HEK293T (cell line): ENCODE measurements around the gene POLR2L.

Experiments used
- CTCF ChIA-PET: fragments of 350-600 bp; formaldehyde crosslinking; extraction: SDS; loops from one replicate; lab custom pipeline; 2021; ENCODE audit warnings: antibody characterized with exemption, inconsistent platforms; lab: Yijun Ruan, JAX
- POLR2A ChIA-PET: fragments of 350-600 bp; formaldehyde crosslinking; extraction: SDS; loops from one replicate; lab custom pipeline; 2020; ENCODE audit warnings: antibody characterized with exemption, inconsistent platforms; lab: Yijun Ruan, JAX
- DNase-seq: peaks from one replicate; pipeline ENCODE4 v3.0.0; 2012; ENCODE audit warnings: mixed read lengths; ENCODE audit errors: extremely low spot score
- ARNT ChIP-seq: fragments of 450-650 bp; IDR thresholded peaks from 2 replicates; pipeline ENCODE4 v1.6.1; 2017; ENCODE audit warnings: mild to moderate bottlenecking
- BHLHE40 ChIP-seq: fragments of 450-650 bp; IDR thresholded peaks from 2 replicates; pipeline ENCODE4 v1.6.1; 2016; ENCODE audit warnings: mild to moderate bottlenecking, moderate library complexity, borderline replicate concordance
- CTBP1 ChIP-seq: fragments of 450-650 bp; IDR thresholded peaks from 2 replicates; pipeline ENCODE4 v1.6.1; 2016; ENCODE audit warnings: borderline replicate concordance
- ELF4 ChIP-seq: fragments of 450-650 bp; IDR thresholded peaks from 2 replicates; pipeline ENCODE4 v1.6.1; 2017; ENCODE audit warnings: antibody characterized with exemption
- FOXA1 ChIP-seq: fragments of 450-650 bp; IDR thresholded peaks from 2 replicates; pipeline ENCODE4 v1.6.1; 2016; ENCODE audit warnings: mild to moderate bottlenecking
- FOXK2 ChIP-seq: fragments of 450-650 bp; IDR thresholded peaks from 2 replicates; pipeline ENCODE4 v1.6.1; 2016; ENCODE audit warnings: mild to moderate bottlenecking
- FOXM1 ChIP-seq: fragments of 450-650 bp; IDR thresholded peaks from 2 replicates; pipeline ENCODE4 v1.6.1; 2017; ENCODE audit warnings: mild to moderate bottlenecking, borderline replicate concordance
- HDGF ChIP-seq: fragments of 450-650 bp; IDR thresholded peaks from 2 replicates; pipeline ENCODE4 v1.6.1; 2017; ENCODE audit warnings: antibody characterized with exemption, borderline replicate concordance
- L3MBTL2 ChIP-seq: fragments of 450-650 bp; conservative IDR thresholded peaks from 2 replicates; pipeline ENCODE4 v1.6.1; 2016; ENCODE audit warnings: mild to moderate bottlenecking
- LEF1 ChIP-seq: fragments of 450-650 bp; IDR thresholded peaks from 2 replicates; pipeline ENCODE4 v1.6.1; 2017; ENCODE audit warnings: mild to moderate bottlenecking, borderline replicate concordance
- NFRKB ChIP-seq: fragments of 450-650 bp; IDR thresholded peaks from 2 replicates; pipeline ENCODE4 v1.6.1; 2016; ENCODE audit warnings: mild to moderate bottlenecking, moderate library complexity
- SP1 ChIP-seq: fragments of 450-650 bp; IDR thresholded peaks from 2 replicates; pipeline ENCODE4 v1.6.1; 2017
- SUZ12 ChIP-seq: fragments of 450-650 bp; IDR thresholded peaks from 2 replicates; pipeline ENCODE4 v1.6.1; 2016; ENCODE audit warnings: mild to moderate bottlenecking
- TARDBP ChIP-seq: fragments of 450-650 bp; IDR thresholded peaks from 2 replicates; pipeline ENCODE4 v1.6.1; 2016
- ZNF384 ChIP-seq: fragments of 450-650 bp; IDR thresholded peaks from 2 replicates; pipeline ENCODE4 v1.6.1; 2016
- TF ChIP-seq, protein P1 (sequence below): fragments of 450-650 bp; IDR thresholded peaks from 2 replicates; pipeline ENCODE4 v1.6.1; 2016

The POLR2L gene

DNA sequence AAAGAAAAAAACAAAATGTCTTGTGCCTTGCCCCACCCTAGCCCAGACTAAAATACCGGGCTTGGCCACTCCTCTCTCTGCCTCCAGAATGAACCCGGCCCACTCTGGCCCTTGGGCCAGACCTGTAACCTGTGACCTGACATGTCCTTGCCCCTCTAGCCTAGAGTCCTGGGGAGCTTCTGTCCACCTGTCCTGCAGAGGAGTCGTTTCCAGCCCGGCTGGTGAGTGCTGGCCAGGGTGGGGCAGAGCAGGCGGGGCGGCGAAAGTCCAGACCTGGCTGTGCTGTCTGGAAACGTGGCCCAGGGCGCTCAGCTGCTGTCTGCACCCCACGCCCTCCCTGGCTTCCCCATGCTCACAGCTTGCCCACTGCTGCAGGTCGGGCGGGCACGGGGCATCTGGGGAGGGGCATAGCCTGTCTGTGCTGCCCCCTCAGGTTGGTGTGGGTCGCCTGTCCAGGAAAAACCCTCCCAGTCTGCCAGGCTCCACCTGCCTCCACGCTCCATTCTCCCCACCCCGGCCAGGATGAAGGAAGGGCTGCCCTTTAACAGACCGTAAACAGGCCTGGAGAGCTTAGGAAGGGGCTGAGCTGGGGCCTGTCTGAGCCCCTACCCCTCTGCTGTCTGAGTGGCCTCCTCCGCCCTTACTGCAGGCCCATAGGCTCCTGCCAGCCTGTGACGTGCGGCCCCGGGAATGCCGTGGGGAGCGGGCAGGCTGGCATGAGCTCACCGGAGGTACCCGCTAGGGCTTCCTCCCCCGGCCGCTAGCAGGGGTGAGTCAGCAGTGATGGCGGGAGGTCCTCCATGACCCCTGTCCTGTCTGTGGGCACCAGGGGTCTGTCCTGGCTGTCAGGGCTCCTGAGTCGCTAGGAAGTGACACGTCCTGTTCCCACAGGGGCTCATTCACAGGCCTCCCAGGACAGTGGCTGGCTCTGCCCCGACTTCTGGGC, 7.7 kb downstream of the POLR2L start:
- TF ChIP-seq CTBP1 = no peak
- TF ChIP-seq BHLHE40 = no peak
- TF ChIP-seq LEF1 = no peak
- ChIA-PET CTCF (interaction anchor here (0.7 to 1.4 kb wide), 2 partner anchors 8 to 548 kb away, joined by 3 to 4 read pairs; partner anchors contain the start of gene TSPAN4), POLR2A (interaction anchor here (0.6 to 8.0 kb wide), 8 partner anchors 8 to 76 kb away, joined by 3 to 63 read pairs (median 4); partner anchors contain the start of genes CHID1, PNPLA2, POLR2L and RPLP2)

DNA sequence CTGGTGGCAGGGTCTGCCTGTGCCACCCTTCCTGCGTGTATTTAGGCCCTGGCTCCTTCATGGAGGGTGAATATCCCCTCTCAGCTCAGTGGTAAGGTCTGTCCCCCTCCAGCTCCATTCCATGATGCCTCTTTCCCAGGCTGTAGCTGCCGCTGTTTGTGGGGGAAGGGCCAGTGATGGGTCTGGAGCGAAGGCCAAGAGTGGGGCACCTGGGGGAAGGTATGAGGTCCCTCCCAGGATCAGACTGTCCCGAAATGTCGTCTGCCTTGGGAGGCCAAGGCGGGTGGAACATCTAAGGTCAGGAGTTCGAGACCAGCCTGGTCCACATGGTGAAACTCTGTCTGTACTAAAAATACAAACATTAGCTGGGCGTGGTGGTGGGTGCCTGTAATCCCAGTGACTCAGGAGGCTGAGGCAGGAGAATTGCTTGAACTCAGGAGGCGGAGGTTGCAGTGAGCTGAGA, 8.4 kb downstream of the POLR2L start:
- CTCF ChIA-PET = interaction anchor here (0.7 to 1.4 kb wide), 2 partner anchors 9 to 549 kb away, joined by 3 to 4 read pairs; partner anchors contain the start of gene TSPAN4
- POLR2A ChIA-PET = interaction anchor here (0.6 to 8.0 kb wide), 7 partner anchors 9 to 77 kb away, joined by 3 to 63 read pairs (median 5); partner anchors contain the start of genes CHID1, PNPLA2, POLR2L and RPLP2
- DNase-seq = no peak

More for the DNA sequence above, 7.7 kb downstream of the POLR2L start:
- no peak for DNase-seq

DNA sequence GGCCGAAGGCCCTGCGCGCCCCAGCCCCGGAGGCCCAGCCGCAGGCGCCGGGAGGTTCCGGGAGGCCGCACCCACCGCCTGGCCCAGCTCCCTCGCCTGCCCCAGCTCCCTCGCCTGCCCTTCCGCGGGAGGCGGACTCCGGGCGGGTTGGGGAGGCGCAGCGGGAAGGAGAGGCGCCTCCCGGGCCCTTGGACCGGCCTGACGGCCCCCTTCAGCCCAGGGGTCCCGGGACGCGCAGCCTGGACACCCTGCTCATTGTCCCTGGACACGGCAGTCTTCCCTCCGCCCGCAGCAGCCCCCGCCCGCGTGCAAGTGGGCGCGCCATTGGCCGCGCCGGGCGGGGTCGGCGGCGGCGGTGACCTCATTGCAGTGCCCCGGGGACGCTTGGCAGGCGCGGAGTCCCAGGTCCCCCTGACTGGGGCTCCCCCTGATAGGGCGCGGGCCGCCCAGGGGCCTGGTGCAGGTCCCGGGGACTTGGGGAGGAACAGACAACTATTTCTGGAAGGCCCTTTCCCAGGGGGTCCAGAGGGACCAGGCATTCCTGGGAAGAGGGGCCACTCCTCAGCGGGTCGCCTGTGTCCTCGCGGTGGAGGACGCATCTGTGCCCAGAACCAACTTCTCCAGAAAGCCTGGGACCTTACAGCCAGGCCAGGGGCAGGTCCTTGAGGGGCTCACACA, 9.1 kb downstream of the POLR2L start:
- no peak for TF ChIP-seq NFRKB
- TF ChIP-seq FOXA1 = no peak
- no peak for TF ChIP-seq ZNF384
- ChIA-PET POLR2A (interaction anchor here (0.5 to 8.0 kb wide), 9 partner anchors 9 to 55 kb away, joined by 3 to 63 read pairs (median 5); partner anchors contain the start of genes PNPLA2, POLR2L, RPLP2 and TSPAN4), CTCF (interaction anchor here (1.4 kb wide), 1 partner anchor 10 kb away, joined by 4 read pairs; the partner anchor contains the start of gene TSPAN4)
- peak; percentile 51 for DNase-seq

More for the DNA sequence above, 8.4 kb downstream of the POLR2L start:
- TF ChIP-seq SP1 = no peak
- TF ChIP-seq TARDBP = no peak
- TF ChIP-seq ZNF384 = no peak
- no peak for TF ChIP-seq FOXM1
- TF ChIP-seq, protein P1, sequence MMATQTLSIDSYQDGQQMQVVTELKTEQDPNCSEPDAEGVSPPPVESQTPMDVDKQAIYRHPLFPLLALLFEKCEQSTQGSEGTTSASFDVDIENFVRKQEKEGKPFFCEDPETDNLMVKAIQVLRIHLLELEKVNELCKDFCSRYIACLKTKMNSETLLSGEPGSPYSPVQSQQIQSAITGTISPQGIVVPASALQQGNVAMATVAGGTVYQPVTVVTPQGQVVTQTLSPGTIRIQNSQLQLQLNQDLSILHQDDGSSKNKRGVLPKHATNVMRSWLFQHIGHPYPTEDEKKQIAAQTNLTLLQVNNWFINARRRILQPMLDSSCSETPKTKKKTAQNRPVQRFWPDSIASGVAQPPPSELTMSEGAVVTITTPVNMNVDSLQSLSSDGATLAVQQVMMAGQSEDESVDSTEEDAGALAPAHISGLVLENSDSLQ = no peak
- TF ChIP-seq ARNT = no peak
- TF ChIP-seq HDGF = no peak
- TF ChIP-seq L3MBTL2 = no peak
- TF ChIP-seq FOXK2 = no peak
- no peak for TF ChIP-seq BHLHE40
- TF ChIP-seq SUZ12 = no peak
- TF ChIP-seq ELF4 = no peak

DNA sequence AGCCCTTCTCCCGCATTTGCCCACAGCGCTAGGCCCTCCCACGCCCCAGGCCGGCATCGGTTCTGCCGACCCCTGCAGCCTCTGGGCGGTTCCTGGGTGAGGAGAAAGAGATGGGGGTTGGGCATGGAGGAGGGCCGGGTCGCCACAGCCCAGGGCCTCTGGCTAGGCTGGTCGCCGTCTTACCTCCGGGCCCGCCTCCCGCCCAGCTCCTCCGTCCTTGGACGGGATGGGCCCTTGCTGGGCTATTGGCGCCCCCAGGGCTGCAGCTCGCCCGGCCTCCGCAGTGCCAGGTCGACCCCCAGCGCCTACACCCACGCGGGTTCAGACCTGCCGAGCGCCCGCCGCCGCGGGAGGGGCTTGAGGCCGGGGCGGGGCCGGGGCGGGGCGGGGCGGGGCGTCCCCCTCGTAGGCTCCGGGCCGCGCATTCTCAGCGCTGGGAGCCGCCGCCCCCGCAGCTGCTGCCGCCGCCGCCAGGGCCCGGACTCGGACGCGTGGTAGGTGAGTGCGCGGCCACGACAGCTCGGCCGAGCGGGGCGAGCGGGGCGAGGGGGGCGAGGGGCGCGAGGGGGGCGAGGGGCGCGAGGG, 9.7 kb downstream of the POLR2L start, which contains the start of gene CD151:
Gene CD151, plus strand, starts transcription at position 424 of the 585 bp plus-strand sequence. CDS start 3,118 bp downstream, outside the sequence.
- TF ChIP-seq CTBP1 = no peak
- no peak for TF ChIP-seq FOXM1
- no peak for TF ChIP-seq LEF1
- no peak for TF ChIP-seq ZNF384
- peak; percentile 64 for DNase-seq
- ChIA-PET POLR2A (interaction anchor here (0.6 to 8.0 kb wide), 6 partner anchors 10 to 187 kb away, joined by 3 to 63 read pairs (median 4); partner anchors contain the start of genes PNPLA2, POLR2L, RPLP2 and TSPAN4), CTCF (no interaction called here)

DNA sequence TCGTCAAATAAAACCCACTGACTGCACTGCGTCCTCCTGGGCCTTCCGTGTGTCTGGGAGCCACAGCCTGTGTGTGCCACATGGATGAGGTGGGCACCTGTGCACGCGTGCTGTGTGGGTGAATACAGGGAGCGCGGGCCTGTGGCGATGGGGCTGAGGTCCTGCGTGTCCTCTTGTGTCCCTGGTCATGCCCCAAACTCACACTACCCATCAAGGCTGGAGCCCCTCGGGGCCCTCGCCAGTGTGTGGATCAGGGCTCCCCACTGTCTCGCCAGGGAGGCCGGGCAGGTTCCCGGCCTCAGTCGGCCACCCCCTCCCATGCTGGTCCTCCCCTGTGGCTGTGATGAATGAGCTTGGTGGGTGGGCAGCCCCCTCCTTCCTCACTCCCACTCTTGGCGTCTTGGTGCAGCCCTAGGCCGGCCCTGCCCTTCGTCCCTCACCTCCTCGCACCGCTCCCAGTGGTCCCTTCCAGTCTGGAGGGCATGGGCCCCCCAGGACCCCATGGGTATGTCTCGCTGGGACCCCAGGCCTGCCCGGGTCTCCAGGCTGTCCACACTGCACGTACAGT, 10.3 kb downstream of the POLR2L start:
- no peak for DNase-seq
- ChIA-PET CTCF (interaction anchor here (1.2 kb wide), 1 partner anchor 17 kb away, joined by 3 read pairs; no protein-coding TSS in a partner anchor), POLR2A (interaction anchor here (0.6 to 8.0 kb wide), 9 partner anchors 10 to 187 kb away, joined by 3 to 63 read pairs (median 4); partner anchors contain the start of genes PNPLA2, POLR2L, RPLP2 and TSPAN4)
- TF ChIP-seq SUZ12 (no peak), FOXM1 (peak; percentile 35; the same call in 1 of the 2 replicates)

DNA sequence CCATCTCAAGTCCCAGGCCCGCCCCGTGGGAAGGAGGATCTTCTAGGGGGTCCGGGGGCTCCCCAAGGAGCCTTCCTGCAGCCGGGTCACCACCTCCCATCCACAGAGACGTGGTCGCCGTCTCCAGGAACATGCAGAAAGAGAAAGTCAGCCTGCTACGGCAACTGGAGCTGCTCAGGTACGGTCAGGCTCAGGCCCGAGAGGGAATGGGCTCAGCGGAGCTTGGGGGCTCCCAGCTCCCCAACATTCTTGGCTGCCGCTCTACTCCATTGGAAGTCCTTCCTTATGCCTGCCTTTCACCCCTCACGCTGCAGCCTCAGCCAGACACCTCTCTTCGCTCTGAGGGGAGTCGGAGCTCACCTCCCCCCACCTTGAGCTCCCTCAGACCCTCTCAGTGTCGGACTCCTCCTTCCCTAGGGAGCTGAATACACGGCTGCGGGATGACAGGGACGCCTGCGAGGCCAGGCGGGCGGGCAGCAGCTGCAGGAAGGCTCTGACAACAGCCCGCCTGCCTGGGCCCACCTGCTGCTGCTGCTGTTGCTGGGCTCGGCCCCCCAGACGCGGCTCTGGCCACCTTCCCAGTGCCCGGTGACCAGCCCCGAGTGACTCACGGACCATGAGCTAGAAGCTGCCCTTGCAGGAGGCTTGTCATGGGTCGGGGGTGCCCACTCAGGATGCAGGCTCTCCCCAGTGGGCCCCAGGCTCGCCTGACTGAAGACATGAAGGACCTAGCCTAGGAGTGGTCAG, 11.0 kb downstream of the POLR2L start:
- no peak for DNase-seq
- POLR2A ChIA-PET = interaction anchor here (1.0 to 8.0 kb wide), 6 partner anchors 9 to 27 kb away, joined by 3 to 63 read pairs (median 8); partner anchors contain the start of genes PNPLA2, POLR2L, RPLP2 and TSPAN4
- TF ChIP-seq BHLHE40 (no peak), CTBP1 (no peak), SP1 (no peak), L3MBTL2 (no peak), FOXA1 (no peak), LEF1 (no peak), FOXM1 (no peak), ELF4 (no peak), TARDBP (no peak), FOXK2 (no peak)
- TF ChIP-seq, protein P1 = no peak
- CTCF ChIA-PET = interaction anchor here (1.2 kb wide), 1 partner anchor 17 kb away, joined by 3 read pairs; no protein-coding TSS in a partner anchor
